GM21786 (cell line): ENCODE results near the gene ARL13A.
"Not testable (repeated sequence)": the region's sequence is repeated elsewhere in the genome, so short reads cannot be mapped to it uniquely, and the experiment has no call there.

Experiments used
- ATAC-seq: cut with Tn5 transposase; IDR thresholded peaks from one replicate; pipeline ENCODE4 v1.9.1; 2021; ENCODE audit not compliant: unreplicated experiment

Gene ARL13A

GRCh38 chrX:100969408-100969807 is at the start of gene ARL13A:
Gene ARL13A (plus strand): TSS chrX:100969708. CDS start chrX:100973690, 3,982 bp downstream.
- ATAC-seq = no peak

GRCh38 chrX:100924375-100924774 is 45.1 kb upstream of the ARL13A start:
- no peak for ATAC-seq

- ATAC-seq = no peak
Observed at GRCh38 chrX:100926453-100926852, 43.1 kb upstream of the ARL13A start.

GRCh38 chrX:100928660-100929613 is 40.6 kb upstream of the ARL13A start, which contains the start of gene XKRX:
Gene XKRX (minus strand): TSS chrX:100928917. CDS start chrX:100928304, 613 bp downstream.
- peak; percentile 53 for ATAC-seq

GRCh38 chrX:100931218-100931924 is 38.1 kb upstream of the ARL13A start:
- ATAC-seq = peak; percentile 59

GRCh38 chrX:100931925-100932285 is 37.6 kb upstream of the ARL13A start:
- ATAC-seq = peak; percentile 18

- ATAC-seq = no peak
Observed at GRCh38 chrX:100935767-100936166, 33.7 kb upstream of the ARL13A start.

- no peak for ATAC-seq
Observed at GRCh38 chrX:100939333-100939732, 30.2 kb upstream of the ARL13A start.

- ATAC-seq = no peak
Observed at GRCh38 chrX:100944601-100945000, 24.9 kb upstream of the ARL13A start.

GRCh38 chrX:100946299-100946927 is 23.1 kb upstream of the ARL13A start:
- ATAC-seq = no peak

- ATAC-seq = no peak
Observed at GRCh38 chrX:100948557-100948956, 21.0 kb upstream of the ARL13A start.

- no peak for ATAC-seq
Observed at GRCh38 chrX:100962811-100963210, 6.7 kb upstream of the ARL13A start.

GRCh38 chrX:100964362-100964761 is 5.1 kb upstream of the ARL13A start:
- no peak for ATAC-seq

GRCh38 chrX:100969936-100970335 is 428 bp downstream of the ARL13A start:
- ATAC-seq = no peak

GRCh38 chrX:100973411-100973810 is 3.9 kb downstream of the ARL13A start:
- ATAC-seq = no peak

GRCh38 chrX:100975212-100975611 is 5.7 kb downstream of the ARL13A start:
- no peak for ATAC-seq

- no peak for ATAC-seq
Observed at GRCh38 chrX:100976211-100976610, 6.7 kb downstream of the ARL13A start.

- ATAC-seq = no peak
Observed at GRCh38 chrX:100979881-100980607, 10.5 kb downstream of the ARL13A start.

- no peak for ATAC-seq
Observed at GRCh38 chrX:100980608-100981497, 11.3 kb downstream of the ARL13A start.

- not testable (repeated sequence) for ATAC-seq
Observed at GRCh38 chrX:100981498-100981845, 12.0 kb downstream of the ARL13A start.
